ENCODE measurements around the gene CD3E. TPM values are rescaled to one million over a fixed set of nuclear protein-coding genes. Genes with fewer than 3 reads are reported as not detected.

The CD3E gene
- total and polyA plus RNA-seq, 2 of the 8 experiments (the other 6 are each of a cell fraction or from before 2014, with no cell fraction given) = not detected

DNA sequence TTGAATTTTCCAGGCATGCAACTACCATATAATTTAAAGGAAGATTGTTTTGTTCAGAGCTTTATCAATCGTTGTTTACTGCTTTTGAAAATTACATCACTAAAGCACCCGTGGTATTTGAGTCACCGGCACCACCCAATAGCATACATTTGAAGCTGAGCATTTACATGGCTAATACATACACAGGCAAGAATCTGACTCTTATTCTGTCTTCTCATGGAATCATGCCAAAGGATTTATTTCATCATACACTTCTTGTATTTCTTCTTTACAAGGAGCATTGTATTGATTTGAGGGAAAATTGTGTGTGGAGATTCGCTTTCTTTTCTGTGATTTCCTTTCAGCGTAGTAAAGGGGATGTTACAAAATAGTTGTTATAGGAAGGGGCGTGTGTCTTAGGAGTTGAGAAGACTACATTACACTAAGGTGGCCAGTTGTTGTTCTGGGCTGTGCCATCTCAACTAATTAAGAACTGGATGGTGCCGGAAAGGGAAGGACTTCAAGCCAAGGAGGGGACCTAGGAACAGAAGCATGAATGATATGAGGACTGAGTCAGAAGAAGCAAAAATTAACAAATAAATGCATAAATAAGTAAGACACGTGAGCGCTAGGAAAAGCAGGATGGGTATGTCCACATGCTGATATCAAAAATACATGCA is 12.9 kb upstream of the CD3E start (continued):
- TF ChIP-seq, protein P1, sequence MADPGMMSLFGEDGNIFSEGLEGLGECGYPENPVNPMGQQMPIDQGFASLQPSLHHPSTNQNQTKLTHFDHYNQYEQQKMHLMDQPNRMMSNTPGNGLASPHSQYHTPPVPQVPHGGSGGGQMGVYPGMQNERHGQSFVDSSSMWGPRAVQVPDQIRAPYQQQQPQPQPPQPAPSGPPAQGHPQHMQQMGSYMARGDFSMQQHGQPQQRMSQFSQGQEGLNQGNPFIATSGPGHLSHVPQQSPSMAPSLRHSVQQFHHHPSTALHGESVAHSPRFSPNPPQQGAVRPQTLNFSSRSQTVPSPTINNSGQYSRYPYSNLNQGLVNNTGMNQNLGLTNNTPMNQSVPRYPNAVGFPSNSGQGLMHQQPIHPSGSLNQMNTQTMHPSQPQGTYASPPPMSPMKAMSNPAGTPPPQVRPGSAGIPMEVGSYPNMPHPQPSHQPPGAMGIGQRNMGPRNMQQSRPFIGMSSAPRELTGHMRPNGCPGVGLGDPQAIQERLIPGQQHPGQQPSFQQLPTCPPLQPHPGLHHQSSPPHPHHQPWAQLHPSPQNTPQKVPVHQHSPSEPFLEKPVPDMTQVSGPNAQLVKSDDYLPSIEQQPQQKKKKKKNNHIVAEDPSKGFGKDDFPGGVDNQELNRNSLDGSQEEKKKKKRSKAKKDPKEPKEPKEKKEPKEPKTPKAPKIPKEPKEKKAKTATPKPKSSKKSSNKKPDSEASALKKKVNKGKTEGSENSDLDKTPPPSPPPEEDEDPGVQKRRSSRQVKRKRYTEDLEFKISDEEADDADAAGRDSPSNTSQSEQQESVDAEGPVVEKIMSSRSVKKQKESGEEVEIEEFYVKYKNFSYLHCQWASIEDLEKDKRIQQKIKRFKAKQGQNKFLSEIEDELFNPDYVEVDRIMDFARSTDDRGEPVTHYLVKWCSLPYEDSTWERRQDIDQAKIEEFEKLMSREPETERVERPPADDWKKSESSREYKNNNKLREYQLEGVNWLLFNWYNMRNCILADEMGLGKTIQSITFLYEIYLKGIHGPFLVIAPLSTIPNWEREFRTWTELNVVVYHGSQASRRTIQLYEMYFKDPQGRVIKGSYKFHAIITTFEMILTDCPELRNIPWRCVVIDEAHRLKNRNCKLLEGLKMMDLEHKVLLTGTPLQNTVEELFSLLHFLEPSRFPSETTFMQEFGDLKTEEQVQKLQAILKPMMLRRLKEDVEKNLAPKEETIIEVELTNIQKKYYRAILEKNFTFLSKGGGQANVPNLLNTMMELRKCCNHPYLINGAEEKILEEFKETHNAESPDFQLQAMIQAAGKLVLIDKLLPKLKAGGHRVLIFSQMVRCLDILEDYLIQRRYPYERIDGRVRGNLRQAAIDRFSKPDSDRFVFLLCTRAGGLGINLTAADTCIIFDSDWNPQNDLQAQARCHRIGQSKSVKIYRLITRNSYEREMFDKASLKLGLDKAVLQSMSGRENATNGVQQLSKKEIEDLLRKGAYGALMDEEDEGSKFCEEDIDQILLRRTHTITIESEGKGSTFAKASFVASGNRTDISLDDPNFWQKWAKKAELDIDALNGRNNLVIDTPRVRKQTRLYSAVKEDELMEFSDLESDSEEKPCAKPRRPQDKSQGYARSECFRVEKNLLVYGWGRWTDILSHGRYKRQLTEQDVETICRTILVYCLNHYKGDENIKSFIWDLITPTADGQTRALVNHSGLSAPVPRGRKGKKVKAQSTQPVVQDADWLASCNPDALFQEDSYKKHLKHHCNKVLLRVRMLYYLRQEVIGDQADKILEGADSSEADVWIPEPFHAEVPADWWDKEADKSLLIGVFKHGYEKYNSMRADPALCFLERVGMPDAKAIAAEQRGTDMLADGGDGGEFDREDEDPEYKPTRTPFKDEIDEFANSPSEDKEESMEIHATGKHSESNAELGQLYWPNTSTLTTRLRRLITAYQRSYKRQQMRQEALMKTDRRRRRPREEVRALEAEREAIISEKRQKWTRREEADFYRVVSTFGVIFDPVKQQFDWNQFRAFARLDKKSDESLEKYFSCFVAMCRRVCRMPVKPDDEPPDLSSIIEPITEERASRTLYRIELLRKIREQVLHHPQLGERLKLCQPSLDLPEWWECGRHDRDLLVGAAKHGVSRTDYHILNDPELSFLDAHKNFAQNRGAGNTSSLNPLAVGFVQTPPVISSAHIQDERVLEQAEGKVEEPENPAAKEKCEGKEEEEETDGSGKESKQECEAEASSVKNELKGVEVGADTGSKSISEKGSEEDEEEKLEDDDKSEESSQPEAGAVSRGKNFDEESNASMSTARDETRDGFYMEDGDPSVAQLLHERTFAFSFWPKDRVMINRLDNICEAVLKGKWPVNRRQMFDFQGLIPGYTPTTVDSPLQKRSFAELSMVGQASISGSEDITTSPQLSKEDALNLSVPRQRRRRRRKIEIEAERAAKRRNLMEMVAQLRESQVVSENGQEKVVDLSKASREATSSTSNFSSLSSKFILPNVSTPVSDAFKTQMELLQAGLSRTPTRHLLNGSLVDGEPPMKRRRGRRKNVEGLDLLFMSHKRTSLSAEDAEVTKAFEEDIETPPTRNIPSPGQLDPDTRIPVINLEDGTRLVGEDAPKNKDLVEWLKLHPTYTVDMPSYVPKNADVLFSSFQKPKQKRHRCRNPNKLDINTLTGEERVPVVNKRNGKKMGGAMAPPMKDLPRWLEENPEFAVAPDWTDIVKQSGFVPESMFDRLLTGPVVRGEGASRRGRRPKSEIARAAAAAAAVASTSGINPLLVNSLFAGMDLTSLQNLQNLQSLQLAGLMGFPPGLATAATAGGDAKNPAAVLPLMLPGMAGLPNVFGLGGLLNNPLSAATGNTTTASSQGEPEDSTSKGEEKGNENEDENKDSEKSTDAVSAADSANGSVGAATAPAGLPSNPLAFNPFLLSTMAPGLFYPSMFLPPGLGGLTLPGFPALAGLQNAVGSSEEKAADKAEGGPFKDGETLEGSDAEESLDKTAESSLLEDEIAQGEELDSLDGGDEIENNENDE (IDR thresholded peaks at IDR 0.05; ENCODE audit: insufficient replicate concordance, low read length) = no peak
- TF ChIP-seq SUZ12 (IDR thresholded peaks at IDR 0.05; ENCODE audit: low read length) (no peak), JUND (IDR thresholded peaks at IDR 0.05; ENCODE audit: low read length) (no peak), KDM5A (IDR thresholded peaks at IDR 0.05; ENCODE audit: low read length) (no peak), TAF1 (IDR thresholded peaks at IDR 0.05; ENCODE audit: low read depth, low read length) (no peak), POLR2AphosphoS5 (IDR thresholded peaks at IDR 0.05; ENCODE audit: low read depth, low read length) (no peak), FOSL1 (IDR thresholded peaks at IDR 0.05; ENCODE audit: insufficient read depth, low read depth, low read length) (no peak)

Data from H1 (cell line).